HCT116 (cell line): ENCODE results near the gene ANP32B. TPM values are rescaled to one million over a fixed set of nuclear protein-coding genes. Genes with fewer than 3 reads are reported as not detected.

ENCODE experiments used
- ATAC-seq: fragments of 200-7000 bp; cut with Tn5 transposase; 2 replicates; pipeline ENCODE4 v1.9.1; 2020; ENCODE audit warnings: mild to moderate bottlenecking, moderate library complexity
- BruUV-seq: library from RNA; stranded (reverse); fragments of 400-500 nt; replicated peaks from 2 replicates; lab custom pipeline; 2021; lab: Mats Ljungman, UMichigan
- CTCF ChIA-PET: fragments of 300-600 bp; sonication (Branson Sonifier 250); formaldehyde crosslinking; loops from one replicate; lab custom pipeline; 2021; ENCODE audit warnings: antibody characterized with exemption; lab: Charles Lee
- POLR2A ChIA-PET: fragments of 300-600, 350-600 bp; sonication (Branson Sonifier 250); formaldehyde crosslinking; loops from one replicate; lab custom pipeline; 2021; ENCODE audit warnings: antibody characterized with exemption; lab: Charles Lee
- RAD21 ChIA-PET, 2 experiments: fragments of 300-600 bp; sonication (Branson Sonifier 250); formaldehyde crosslinking; loops; one replicate each; lab custom pipeline; 2023; ENCODE audit warnings: low total read pairs in 2 of 2; ENCODE audit not compliant: uncharacterized antibody in 2 of 2, unreplicated experiment in 2 of 2, low non-redundant PET in 1 of 2; lab: Charles Lee
- DNase-seq: peaks from one replicate; pipeline ENCODE4 v3.0.0-alpha.2; 2010; ENCODE audit warnings: low read depth, low spot score
- H2AFZ ChIP-seq: fragments of 200-600 bp; shearing (Covaris generic), sonication (generic); 2 replicates; pipeline ENCODE4 v1.6.1; 2017; ENCODE audit warnings: low read depth, mixed run types, mixed read lengths, antibody characterized with exemption, low read length; ENCODE audit not compliant: poor library complexity, severe bottlenecking
- H3K27ac ChIP-seq: 2 replicates; pipeline ENCODE4 v1.5.1; 2012; ENCODE audit warnings: low read depth, low read length
- H3K27me3 ChIP-seq: fragments of 200-600 bp; sonication (generic); 2 replicates; pipeline ENCODE4 v1.6.1; 2016; ENCODE audit warnings: mixed run types, low read length, mixed read lengths; ENCODE audit not compliant: insufficient read depth
- H3K36me3 ChIP-seq, 2 experiments: fragments of 200-500 bp in 1 of 2; fragments of 200-600 bp in 1 of 2; sonication (Bioruptor generic) in 1 of 2; sonication (generic) in 1 of 2; 2 replicates each; pipeline versions ENCODE4 v1.5.1 to v1.6.1; 2014 to 2016; ENCODE audit warnings: low read length in 2 of 2, inconsistent platforms in 1 of 2, mixed read lengths in 1 of 2, mixed run types in 1 of 2; ENCODE audit not compliant: insufficient read depth in 2 of 2, control insufficient read depth in 1 of 2
- H3K4me1 ChIP-seq, 2 experiments: fragments of 200-600 bp in 1 of 2; sonication (generic) in 1 of 2; 2 replicates each; pipeline versions ENCODE4 v1.5.1 to v1.6.1; 2012 to 2017; ENCODE audit warnings: low read length in 2 of 2, inconsistent platforms in 1 of 2, mild to moderate bottlenecking in 1 of 2, mixed read lengths in 1 of 2, mixed run types in 1 of 2, moderate library complexity in 1 of 2; ENCODE audit not compliant: insufficient read depth in 2 of 2, control insufficient read depth in 1 of 2
- H3K4me2 ChIP-seq: fragments of 200-600 bp; sonication (generic); 2 replicates; pipeline ENCODE4 v1.6.1; 2017; ENCODE audit warnings: mixed run types, low read length, mixed read lengths
- H3K4me3 ChIP-seq, 2 experiments: fragments of 200-600 bp in 1 of 2; sonication (generic) in 1 of 2; replicated peaks in 1 of 2; 2 replicates each; pipeline ENCODE4 v1.5.1; 2011 to 2016; ENCODE audit warnings: low read length in 2 of 2, control low read depth in 1 of 2, low read depth in 1 of 2, mild to moderate bottlenecking in 1 of 2, mixed read lengths in 1 of 2, mixed run types in 1 of 2
- H3K79me2 ChIP-seq: fragments of 200-600 bp; sonication (generic); 2 replicates; pipeline ENCODE4 v1.6.1; 2017; ENCODE audit warnings: mild to moderate bottlenecking, mixed run types, low read length, moderate library complexity, mixed read lengths; ENCODE audit not compliant: insufficient read depth
- H3K9ac ChIP-seq: fragments of 200-600 bp; sonication (generic); 2 replicates; pipeline ENCODE4 v1.6.1; 2016; ENCODE audit warnings: low read length, mixed read lengths
- H3K9me2 ChIP-seq: fragments of 200-600 bp; sonication (generic), shearing (Covaris generic); 2 replicates; pipeline ENCODE4 v1.6.1; 2017; ENCODE audit warnings: mixed run types, mild to moderate bottlenecking, moderate library complexity; ENCODE audit not compliant: insufficient read depth
- H3K9me3 ChIP-seq, 2 experiments: fragments of 200-500 bp in 1 of 2; fragments of 200-600 bp in 1 of 2; sonication (Bioruptor generic) in 1 of 2; sonication (generic) in 1 of 2; 2 replicates each; pipeline ENCODE4 v1.6.1; 2014 to 2017; ENCODE audit warnings: low read length in 2 of 2, mixed read lengths in 2 of 2, inconsistent platforms in 1 of 2, low read depth in 1 of 2, mild to moderate bottlenecking in 1 of 2, mixed run types in 1 of 2, moderate library complexity in 1 of 2; ENCODE audit not compliant: control insufficient read depth in 1 of 2, insufficient read depth in 1 of 2
- H4K20me1 ChIP-seq: fragments of 200-600 bp; sonication (generic), shearing (Covaris generic); 2 replicates; pipeline ENCODE4 v1.6.1; 2017; ENCODE audit warnings: mixed run types, mild to moderate bottlenecking, moderate library complexity; ENCODE audit not compliant: insufficient read depth
- CEBPB ChIP-seq: IDR thresholded peaks from 2 replicates; pipeline ENCODE4 v1.6.1; 2012; ENCODE audit warnings: low read depth
- EGR1 ChIP-seq: IDR thresholded peaks from 2 replicates; pipeline ENCODE4 v1.6.1; 2012; ENCODE audit warnings: low read depth
- ELF1 ChIP-seq: IDR thresholded peaks from 2 replicates; pipeline ENCODE4 v1.6.1; 2012; ENCODE audit warnings: low read depth, borderline replicate concordance
- EZH2 ChIP-seq: fragments of 200-600 bp; sonication (generic); IDR thresholded peaks from 2 replicates; pipeline ENCODE4 v1.6.1; 2017; ENCODE audit warnings: antibody characterized with exemption, mixed run types
- FOSL1 ChIP-seq: IDR thresholded peaks from 2 replicates; pipeline ENCODE4 v1.6.1; 2012; ENCODE audit warnings: low read depth
- JUND ChIP-seq: IDR thresholded peaks from 2 replicates; pipeline ENCODE4 v1.6.1; 2012
- POLR2A ChIP-seq: IDR thresholded peaks from 2 replicates; pipeline ENCODE4 v1.7.0; 2011; ENCODE audit warnings: borderline replicate concordance; ENCODE audit not compliant: insufficient read depth, insufficient read length; ENCODE audit errors: extremely low read depth
- POLR2AphosphoS5 ChIP-seq: IDR thresholded peaks from 2 replicates; pipeline ENCODE4 v1.6.1; 2011; ENCODE audit warnings: mild to moderate bottlenecking, low read depth, low read length, moderate library complexity
- RAD21 ChIP-seq: IDR thresholded peaks from 2 replicates; pipeline ENCODE4 v1.6.1; 2012; ENCODE audit warnings: low read depth, mild to moderate bottlenecking
- SIN3A ChIP-seq: IDR thresholded peaks from 2 replicates; pipeline ENCODE4 v1.6.1; 2012; ENCODE audit warnings: low read depth
- SRF ChIP-seq: IDR thresholded peaks from 2 replicates; pipeline ENCODE4 v1.6.1; 2012; ENCODE audit warnings: low read depth
- TCF7L2 ChIP-seq: IDR thresholded peaks from 2 replicates; pipeline ENCODE4 v1.7.0; 2011; ENCODE audit warnings: borderline replicate concordance, inconsistent platforms; ENCODE audit not compliant: insufficient read depth, insufficient read length; ENCODE audit errors: extremely low read depth
- ZFX ChIP-seq: fragments of 450-650 bp; IDR thresholded peaks from 2 replicates; pipeline ENCODE4 v1.6.1; 2017
- ZNF274 ChIP-seq: fragments of 200-500 bp; sonication (Bioruptor generic); IDR thresholded peaks from 2 replicates; pipeline ENCODE4 v1.6.1; 2014; ENCODE audit warnings: mild to moderate bottlenecking, low read depth, low read length, inconsistent platforms
- intact Hi-C: fragments of 100-400 bp; cut with micrococcal nuclease; formaldehyde crosslinking; loops from 2 replicates; pipeline ENCODE4 v1.10.0; 2022
- total RNA-seq: library from RNA; stranded (reverse); gene quantifications from one replicate; pipeline ENCODE4 v1.2.1, GENCODE V29; 2021; ENCODE audit not compliant: unreplicated experiment
- TF ChIP-seq, protein P1 (sequence below): IDR thresholded peaks from 2 replicates; pipeline ENCODE4 v1.6.1; 2012
- TF ChIP-seq, protein P2 (sequence below): IDR thresholded peaks from 2 replicates; pipeline ENCODE4 v1.6.1; 2012

The ANP32B gene
- total RNA-seq, 1 experiment from 2014 or later, result 206 TPM

DNA sequence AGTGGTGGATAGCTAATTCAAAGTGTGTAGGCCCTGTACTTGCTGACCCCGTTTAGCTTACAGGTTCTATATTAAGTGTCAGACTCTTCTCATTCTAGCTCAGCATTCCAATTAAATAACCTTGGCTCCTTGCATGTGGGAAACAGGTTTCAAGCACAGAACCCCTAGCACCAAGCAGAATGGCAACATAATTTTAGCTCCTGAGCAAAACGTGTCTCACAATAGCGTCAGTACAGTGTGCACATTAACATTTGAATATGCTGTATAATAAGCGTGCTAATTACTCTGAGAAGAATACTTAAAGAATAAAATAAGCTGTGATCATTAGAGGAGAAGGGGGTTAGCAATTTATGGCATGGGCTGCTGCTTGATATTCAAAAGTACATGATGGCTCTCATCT, 21.0 kb upstream of the ANP32B start:
- POLR2A ChIA-PET, result interaction anchor here (0.7 kb wide), 1 partner anchor 26 kb away, joined by 3 read pairs; no protein-coding TSS in a partner anchor
- TF ChIP-seq EGR1, result no peak
- TF ChIP-seq ZNF274, result no peak
- no peak for TF ChIP-seq POLR2AphosphoS5
- TF ChIP-seq ELF1, result no peak
- no peak for TF ChIP-seq SRF
- TF ChIP-seq FOSL1, result no peak
- TF ChIP-seq CEBPB, result no peak
- TF ChIP-seq RAD21, result no peak
- no peak for TF ChIP-seq SIN3A
- TF ChIP-seq JUND, result no peak
- no peak for ATAC-seq
- Histone ChIP-seq H3K27me3 (no peaks in the 10 kb centered on the region), H3K9me3 (no peaks in the 10 kb centered on the region), H4K20me1 (no peaks in the 10 kb centered on the region), H3K4me3 (no peak overlapping the region), H3K79me2 (no peaks in the 10 kb centered on the region), H3K9ac (no peak overlapping the region), H3K9me2 (no peaks in the 10 kb centered on the region), H3K27ac (no peak overlapping the region), H3K4me1 (no peaks in the 10 kb centered on the region), H3K36me3 (no peaks in the 10 kb centered on the region), H2AFZ (no peak overlapping the region), H3K4me2 (no peak overlapping the region)
- RAD21 ChIA-PET, result no interaction called here
- no TSS peak for BruUV-seq
- CTCF ChIA-PET, result no interaction called here
- no peak for DNase-seq
- intact Hi-C loops, result no loop called here

DNA sequence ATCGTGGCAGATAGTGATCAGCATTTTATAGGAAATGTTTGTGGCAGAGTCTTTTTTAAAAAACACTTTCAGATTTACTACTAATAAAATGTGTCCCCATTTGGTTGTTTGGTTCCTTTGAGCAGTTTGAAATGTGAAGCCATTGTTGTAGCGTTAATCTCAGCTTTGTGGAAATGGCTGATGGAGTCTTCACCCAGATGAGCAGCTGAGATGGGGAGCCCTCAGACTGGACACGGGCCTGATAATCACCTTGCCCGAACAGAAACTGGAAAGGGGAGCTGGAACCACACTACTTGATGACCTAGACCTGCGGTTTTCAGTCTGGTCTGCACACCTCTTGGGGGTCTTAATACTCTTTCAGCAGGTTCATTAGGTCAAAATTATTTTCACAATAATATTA, 20.6 kb upstream of the ANP32B start:
- no peak overlapping the region for H3K27ac ChIP-seq
- H3K4me2 ChIP-seq, result no peak overlapping the region
- no peaks in the 10 kb centered on the region for H3K9me2 ChIP-seq
- no peaks in the 10 kb centered on the region for H3K9me3 ChIP-seq
- TF ChIP-seq CEBPB (no peak), EZH2 (no peak), RAD21 (no peak), ZFX (no peak), ELF1 (no peak), SIN3A (no peak), TCF7L2 (no peak), POLR2A (no peak), ZNF274 (no peak), SRF (no peak), EGR1 (no peak), FOSL1 (no peak)
- TF ChIP-seq, protein P1, sequence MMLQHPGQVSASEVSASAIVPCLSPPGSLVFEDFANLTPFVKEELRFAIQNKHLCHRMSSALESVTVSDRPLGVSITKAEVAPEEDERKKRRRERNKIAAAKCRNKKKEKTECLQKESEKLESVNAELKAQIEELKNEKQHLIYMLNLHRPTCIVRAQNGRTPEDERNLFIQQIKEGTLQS, result no peak
- TF ChIP-seq, protein P2, sequence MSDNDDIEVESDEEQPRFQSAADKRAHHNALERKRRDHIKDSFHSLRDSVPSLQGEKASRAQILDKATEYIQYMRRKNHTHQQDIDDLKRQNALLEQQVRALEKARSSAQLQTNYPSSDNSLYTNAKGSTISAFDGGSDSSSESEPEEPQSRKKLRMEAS, result no peak
- TF ChIP-seq, all 23 proteins: peak for 0
- no TSS peak for BruUV-seq
- RAD21 ChIA-PET, result no interaction called here
- no peaks in the 10 kb centered on the region for H3K27me3 ChIP-seq
- no peak for ATAC-seq
- H4K20me1 ChIP-seq, result no peaks in the 10 kb centered on the region
- no peaks in the 10 kb centered on the region for H3K79me2 ChIP-seq
- intact Hi-C loops, result no loop called here
- no peak overlapping the region for H2AFZ ChIP-seq
- H3K36me3 ChIP-seq, result no peaks in the 10 kb centered on the region
- H3K4me1 ChIP-seq, result no peaks in the 10 kb centered on the region
- POLR2A ChIA-PET, result no interaction called here
- no peak overlapping the region for H3K4me3 ChIP-seq
- no peak overlapping the region for H3K9ac ChIP-seq
- DNase-seq, result no peak
- CTCF ChIA-PET, result interaction anchor here (1.4 kb wide), 1 partner anchor 8 kb away, joined by 4 read pairs; no protein-coding TSS in a partner anchor
